HG02938 (cell line): ENCODE measurements around the gene SPON1.
"Not testable (repeated sequence)": the region's sequence is repeated elsewhere in the genome, so short reads cannot be mapped to it uniquely, and the experiment has no call there.

Experiments used
- ATAC-seq: cut with Tn5 transposase; IDR thresholded peaks from one replicate; pipeline ENCODE4 v1.9.1; 2021; ENCODE audit warnings: mild to moderate bottlenecking, moderate library complexity; ENCODE audit not compliant: unreplicated experiment

The SPON1 gene

DNA sequence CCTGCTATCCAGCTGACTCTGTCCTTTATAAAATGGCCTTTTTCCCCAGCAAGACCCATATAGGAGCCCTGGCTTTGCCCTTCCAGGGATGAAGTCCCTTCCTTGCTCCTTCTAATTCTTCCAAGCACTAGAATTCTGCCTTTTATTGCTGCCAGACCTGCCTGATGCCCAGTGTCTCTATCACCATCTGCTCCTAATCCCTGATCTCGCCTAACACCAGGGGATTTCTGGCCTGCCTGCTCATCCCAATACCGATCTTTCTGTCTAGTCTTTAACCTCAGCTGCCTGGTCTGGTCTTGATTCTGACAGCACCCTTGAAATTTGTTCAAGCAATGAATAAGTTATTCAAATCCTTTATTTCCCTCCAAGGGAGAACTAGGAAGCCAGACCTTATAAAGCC is 150.2 kb downstream of the SPON1 start:
- ATAC-seq, result no peak

- ATAC-seq, result no peak
Measured at GRCh38 chr11:14114269-14114668, 151.7 kb downstream of the SPON1 start.

- ATAC-seq, result no peak
Measured at GRCh38 chr11:14114786-14115185, 152.3 kb downstream of the SPON1 start.

- ATAC-seq, result no peak
Measured at GRCh38 chr11:14117632-14118031, 155.1 kb downstream of the SPON1 start.

- no peak for ATAC-seq
Measured at GRCh38 chr11:14118072-14118471, 155.5 kb downstream of the SPON1 start.

DNA sequence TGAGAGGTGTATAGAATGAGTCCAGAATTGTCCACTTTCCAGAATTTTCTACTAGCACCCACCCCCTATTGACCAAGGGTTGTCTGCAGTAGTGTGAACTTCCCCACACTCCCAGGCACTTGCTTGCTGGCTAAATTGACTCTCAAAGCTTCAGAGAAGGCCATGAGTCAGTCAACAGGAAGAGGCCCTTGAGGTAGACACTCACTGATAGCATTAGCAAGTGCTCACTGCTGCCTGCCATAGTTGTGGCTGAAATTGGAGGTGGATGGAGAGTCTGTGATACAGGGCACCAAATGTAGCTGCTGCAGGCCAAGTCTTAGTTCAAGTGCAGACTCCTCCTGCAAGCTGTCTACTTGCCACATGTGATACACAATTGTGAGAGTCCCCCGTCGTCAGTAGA is 156.8 kb downstream of the SPON1 start:
- ATAC-seq, result no peak

- ATAC-seq, result no peak
Measured at GRCh38 chr11:14124350-14124749, 161.8 kb downstream of the SPON1 start.

DNA sequence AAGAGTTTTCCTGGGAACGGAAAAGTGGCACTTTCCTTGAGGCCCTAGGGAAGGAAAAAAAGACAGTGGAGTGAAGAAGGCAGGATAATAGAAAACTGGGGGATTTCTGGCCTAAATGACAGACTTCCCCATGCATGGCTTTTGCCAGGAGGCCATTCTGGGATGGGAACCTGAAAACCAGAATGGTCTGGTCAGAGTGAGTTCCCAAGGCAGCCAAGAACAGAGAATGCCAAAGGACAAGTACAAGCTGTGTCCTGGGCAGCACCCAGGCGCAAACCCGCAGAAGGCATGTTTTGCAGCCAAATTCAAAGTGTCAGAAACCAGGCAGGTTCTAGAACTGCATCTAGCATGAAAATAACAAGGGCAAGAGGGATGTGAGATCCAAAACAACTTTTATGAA is 162.4 kb downstream of the SPON1 start:
- ATAC-seq, result no peak

DNA sequence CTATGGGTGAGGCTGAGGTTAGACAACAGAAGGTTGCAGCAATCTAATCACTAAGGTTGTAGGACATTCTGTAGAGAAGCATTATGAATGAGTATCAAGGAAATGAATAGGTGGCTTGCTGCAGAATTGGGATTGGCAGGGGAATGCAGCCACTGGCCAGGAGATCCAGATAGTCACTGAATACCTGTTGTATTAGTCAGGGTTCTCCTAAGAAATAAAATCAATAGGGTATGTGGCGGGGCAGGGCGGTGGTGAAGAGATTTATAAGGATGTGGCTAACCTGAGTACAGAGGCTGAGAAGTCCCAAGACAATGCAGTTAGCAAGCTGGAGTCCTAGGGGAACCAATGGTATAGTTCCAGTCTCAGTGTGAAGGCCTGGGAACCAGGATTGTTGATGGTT is 163.0 kb downstream of the SPON1 start:
- no peak for ATAC-seq

DNA sequence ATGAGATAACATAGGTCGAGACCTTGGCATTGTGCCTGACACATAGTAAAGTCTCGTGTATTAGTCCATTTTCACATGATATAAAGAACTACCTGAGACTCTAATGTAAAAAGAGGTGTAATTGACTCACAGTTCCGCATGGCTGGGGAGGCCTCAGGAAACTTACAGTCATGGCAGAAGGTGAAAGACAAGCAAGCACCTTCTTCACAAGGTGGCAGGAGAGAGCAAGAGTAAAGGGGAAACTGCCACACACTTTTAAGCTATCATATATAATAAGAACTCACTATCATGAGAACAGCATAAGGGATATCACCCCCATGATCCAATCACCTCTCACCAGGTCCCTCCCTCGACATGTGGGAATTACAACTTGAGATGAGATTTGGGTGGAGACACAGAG is 165.2 kb downstream of the SPON1 start:
- ATAC-seq, result no peak

DNA sequence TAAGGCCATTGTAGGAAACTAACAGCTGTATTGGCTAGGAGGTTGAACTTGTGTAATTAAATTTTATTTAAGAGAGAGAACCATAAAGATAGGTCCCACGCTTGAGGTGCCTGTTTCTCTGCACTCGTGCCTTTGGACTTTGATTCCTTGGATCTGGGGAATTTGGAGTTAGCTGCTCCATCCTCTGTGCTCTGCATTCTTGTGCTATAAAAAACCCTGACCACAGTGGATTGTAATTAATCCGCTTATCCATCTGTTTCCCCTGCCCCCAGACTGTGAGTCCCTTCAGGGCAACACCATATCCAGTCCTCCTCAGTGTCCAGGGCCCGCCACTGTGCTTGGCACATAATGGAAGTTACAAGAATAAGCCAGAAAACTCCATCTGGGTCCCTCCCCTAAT is 169.8 kb downstream of the SPON1 start:
- ATAC-seq, result no peak

DNA sequence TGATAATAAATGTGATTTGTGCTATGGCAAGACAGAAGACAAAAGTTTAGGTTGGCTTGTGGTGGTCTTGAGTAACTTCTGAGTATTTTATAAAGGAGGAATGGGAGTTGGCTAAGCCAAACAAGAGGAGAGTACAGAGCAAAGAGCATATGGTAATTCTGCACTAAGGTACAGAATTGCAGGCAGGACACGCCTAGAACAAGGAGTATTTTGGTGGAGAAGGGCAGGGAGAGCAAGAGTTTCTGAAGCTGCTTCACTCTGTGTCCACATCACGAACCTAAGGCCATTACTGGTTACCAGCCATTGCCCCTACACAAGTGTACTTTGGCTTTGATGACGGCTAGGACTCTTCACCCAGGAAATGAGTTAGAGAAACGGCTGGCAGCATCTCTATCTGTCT is 170.9 kb downstream of the SPON1 start:
- ATAC-seq, result no peak

DNA sequence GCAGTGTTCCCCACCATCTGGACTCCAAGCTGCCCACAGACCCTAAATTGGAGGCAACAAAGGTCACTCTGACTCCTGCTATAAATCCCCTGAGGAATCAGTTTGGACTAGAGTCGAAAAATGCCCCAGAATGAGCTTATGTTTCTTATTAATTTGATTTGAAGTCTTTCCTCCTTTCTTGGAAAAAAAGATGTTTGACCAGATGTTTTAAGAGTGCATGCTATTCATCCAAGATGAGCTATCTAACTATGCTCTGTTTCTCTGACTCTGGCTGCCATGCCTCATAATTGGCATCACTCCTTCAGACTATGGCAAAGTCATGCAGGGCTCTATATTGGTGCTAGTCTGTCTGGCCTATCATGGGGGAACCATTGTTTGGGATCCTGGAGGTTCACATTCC is 174.0 kb downstream of the SPON1 start:
- no peak for ATAC-seq

- no peak for ATAC-seq
Measured at GRCh38 chr11:14137284-14137683, 174.8 kb downstream of the SPON1 start.

- ATAC-seq, result no peak
Measured at GRCh38 chr11:14140991-14141390, 178.5 kb downstream of the SPON1 start.

DNA sequence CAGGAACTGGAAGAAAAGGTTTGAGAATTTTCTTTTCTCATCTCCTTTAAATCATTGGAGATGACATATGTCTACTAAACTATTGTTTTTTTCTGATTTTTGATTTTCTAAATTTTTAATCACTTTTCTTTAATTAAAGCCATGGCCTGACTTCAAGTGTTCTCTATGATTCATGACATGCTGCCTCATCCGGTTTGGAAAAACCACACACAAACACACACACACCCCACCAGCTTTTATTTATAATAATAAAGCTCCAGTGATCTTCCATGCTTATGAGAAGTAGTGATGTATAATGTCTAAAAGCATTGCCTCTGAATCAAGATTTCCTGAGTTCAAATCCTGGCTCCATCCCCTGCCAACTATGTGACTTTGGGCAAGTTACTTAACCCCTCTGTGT is 179.2 kb downstream of the SPON1 start:
- no peak for ATAC-seq

GRCh38 chr11:14144934-14145333 is 182.4 kb downstream of the SPON1 start:
- ATAC-seq, result no peak

DNA sequence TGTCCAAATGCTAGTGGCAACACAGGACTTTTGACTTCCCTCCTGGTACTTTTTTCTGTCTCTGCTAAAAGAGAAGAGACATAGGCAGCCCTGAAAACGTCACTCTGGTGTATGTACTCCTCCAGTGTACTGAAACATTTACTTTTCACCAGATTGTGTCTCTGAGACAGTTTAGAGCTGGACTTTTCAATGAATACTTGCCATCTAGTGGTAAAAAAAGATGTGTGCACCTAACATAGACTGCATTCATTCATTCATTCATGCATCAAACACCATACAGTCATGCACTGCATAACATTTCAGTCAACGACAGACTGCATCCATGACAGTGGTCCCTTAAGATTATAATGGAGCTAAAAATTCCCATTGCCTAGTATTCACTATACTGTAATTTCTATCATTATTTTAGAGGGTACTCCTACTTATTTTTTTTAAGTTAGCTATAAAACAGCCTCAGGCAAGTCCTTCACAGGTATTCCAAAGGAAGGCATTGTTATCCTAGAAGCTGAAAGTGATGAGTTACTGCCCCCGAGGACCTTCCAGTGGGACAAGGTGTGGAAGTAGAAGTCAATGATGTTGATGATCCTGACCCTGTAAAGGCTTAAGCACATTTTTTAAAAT is 186.2 kb downstream of the SPON1 start:
- no peak for ATAC-seq

DNA sequence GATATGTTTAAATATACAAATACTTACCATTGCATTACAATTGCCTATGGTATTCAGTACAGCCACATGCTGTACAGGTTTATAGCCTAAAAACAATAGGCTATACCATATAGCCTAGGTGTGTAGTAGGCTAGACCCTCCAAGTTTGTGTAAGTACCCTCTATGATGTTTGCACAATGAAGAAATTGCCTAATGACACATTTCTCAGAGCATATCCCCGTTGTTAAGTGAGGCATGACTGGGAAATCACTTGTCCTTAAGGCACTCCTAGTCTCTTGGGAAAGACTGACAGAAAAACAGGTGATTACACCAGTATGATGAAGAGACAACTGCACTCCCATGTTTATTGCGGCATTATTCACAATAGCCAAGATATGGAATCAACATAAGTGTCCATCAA is 187.2 kb downstream of the SPON1 start:
- no peak for ATAC-seq

DNA sequence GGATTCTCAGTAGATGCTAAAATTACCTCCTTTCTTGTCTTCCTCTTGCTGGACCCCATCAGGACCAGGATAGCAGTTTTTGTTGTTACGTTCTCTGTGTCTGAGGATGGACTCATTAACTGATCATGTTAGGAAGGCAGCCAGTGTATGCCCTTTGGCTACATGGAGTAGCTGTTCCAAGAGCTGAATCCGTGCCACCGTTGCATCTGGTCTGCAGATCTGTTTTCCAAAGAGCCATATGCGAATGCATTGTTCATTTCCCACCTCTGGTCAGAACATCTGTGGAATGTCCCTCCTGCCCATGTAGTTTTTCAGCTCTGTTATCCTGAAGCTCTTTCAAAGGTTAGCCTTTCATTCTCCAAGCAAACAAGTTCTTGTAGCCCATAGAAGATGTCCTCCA is 188.4 kb downstream of the SPON1 start:
- no peak for ATAC-seq

- ATAC-seq, result not testable (repeated sequence)
Measured at GRCh38 chr11:14154103-14154502, 191.6 kb downstream of the SPON1 start.

DNA sequence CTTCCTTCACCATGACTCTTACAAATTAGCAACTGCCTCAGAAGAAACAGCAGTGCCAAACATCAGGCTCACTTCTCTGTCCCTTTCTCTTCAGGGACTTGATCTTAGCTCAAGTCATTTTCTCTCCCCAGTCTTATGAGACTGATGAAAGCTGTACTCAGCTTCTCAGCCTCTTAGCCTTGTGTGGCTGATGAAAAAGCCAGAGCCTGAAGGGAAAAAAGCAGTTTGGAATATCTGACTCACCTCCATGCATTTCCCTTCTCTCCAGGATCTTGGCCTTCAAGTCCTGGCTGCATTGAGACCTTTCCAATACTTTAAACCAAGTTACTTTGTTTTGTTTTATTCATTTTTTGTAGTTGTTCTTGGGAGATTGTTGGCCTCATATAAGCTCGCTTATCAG is 195.9 kb downstream of the SPON1 start:
- no peak for ATAC-seq

DNA sequence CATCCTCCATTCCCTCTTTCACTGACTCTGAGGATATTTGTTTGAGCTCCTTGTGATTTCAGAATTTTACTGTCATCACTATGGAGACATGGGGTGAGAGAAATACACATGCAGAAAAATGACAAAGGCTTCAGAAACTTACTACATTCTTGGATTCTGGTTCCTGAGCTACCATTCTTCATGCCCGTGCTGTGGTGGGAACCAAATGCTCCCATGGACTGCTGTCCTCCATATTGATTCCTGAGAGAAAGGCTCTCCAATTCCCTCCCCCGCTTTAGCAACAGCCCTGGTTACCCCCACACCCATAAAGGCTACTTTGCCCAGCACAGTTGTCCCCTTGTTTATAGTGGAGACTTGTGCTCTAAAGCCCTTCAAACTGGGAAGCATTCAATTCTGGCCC is 201.1 kb downstream of the SPON1 start:
- no peak for ATAC-seq

GRCh38 chr11:14173679-14174078 is 211.2 kb downstream of the SPON1 start:
- not testable (repeated sequence) for ATAC-seq
